NCI-H2227 (cell line): ENCODE measurements around the gene GGCT.

Experiments
- DNase-seq: peaks from one replicate; lab custom pipeline; 2025; ENCODE audit not compliant: unreplicated experiment; lab: John Stamatoyannopoulos, UW

GGCT gene

GRCh38 chr7:30465046-30465810, 39.4 kb downstream of the GGCT start:
- DNase-seq: no peak

- no peak for DNase-seq
These were observed 40.4 kb downstream of the GGCT start for GRCh38 chr7:30464231-30464671.

DNA sequence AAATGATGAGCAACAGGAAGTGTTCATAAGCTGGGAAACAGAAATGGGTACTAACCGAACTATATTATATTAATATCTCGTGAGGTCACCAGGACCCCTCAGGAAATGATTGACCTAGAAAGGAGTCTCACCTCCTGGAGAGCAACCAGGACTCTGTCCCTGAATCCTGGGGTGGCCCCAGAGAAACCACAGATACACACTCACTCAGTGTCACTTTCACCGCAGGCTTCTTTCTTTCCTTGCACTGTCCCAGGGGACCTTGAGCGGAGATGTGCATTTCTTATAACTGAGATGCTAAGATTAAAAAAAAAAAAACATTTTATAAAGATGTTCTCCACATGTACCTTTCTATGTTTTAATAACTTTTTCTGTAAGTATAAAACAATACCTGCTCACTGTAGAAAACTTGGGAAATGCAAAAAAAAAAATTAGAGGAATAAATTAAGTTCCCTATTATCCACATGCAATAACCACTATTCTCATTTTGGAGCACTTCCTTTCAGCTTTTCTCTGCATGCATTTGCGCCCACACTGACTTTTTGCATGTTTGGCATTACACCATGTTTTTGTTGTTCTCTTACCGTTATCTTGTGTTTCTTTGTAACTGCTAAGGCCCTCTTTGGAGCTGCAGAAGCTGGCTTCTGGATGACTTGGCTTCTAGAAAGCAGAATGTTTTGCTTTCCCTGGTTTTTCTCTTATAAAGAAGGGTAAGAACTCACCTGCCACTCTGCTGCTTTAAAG, 41.1 kb downstream of the GGCT start:
- DNase-seq: no peak

GRCh38 chr7:30462179-30462578, 42.5 kb downstream of the GGCT start:
- no peak for DNase-seq

DNA sequence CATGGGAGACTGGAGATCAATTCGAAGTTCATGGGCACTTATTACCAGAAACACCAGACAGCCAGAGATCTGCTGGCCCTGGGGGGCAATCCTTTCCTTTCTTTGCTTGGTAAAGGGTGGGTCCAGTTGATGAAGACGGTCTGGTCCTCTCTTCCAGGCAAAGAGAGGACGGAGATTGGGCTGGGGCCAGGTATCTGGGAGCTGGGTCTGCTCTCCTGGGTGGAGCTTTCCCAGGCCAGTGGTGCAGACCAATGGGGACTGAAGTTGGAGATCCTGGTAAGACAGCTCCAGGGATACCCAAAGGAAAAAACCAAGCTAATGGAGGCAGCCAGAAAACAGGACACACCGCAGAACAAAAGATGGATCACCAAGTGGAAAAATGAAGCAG, 44.4 kb downstream of the GGCT start:
- DNase-seq: no peak

DNA sequence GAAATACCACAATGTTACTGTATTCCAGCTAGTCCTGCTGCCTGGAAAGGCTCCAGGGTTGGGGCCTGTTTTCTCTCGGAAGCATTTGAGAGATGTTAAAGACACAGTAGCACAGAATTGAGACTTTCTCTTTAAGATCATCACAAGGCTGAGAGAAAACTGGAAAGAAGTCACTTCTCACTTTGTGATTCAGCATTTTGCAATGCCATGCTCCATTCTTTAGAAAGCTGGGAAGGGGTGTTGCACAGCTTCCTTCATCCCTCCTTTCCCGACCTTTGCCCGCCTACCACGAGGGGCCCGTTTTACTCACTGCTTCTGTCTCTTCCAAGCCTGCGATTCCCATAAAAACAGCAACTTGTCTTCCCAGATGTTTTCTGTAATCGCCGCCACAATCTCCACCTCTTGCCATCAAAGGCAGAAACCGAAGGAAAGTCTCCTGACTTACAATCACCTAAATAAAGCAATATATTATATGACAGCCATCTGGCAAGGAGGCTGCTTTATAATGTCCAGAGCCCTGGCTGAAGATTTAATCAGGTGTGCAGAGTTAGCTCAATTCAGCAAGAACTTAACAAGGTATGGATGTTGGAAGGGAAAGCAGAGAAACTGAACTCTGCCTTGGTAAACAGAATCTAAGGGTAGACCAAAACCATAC, 44.9 kb downstream of the GGCT start:
- DNase-seq: peak; percentile 3

- no peak for DNase-seq
These were observed 46.3 kb downstream of the GGCT start for GRCh38 chr7:30458311-30458710.

- DNase-seq: no peak
These were observed 50.7 kb downstream of the GGCT start for GRCh38 chr7:30453921-30454320.

DNA sequence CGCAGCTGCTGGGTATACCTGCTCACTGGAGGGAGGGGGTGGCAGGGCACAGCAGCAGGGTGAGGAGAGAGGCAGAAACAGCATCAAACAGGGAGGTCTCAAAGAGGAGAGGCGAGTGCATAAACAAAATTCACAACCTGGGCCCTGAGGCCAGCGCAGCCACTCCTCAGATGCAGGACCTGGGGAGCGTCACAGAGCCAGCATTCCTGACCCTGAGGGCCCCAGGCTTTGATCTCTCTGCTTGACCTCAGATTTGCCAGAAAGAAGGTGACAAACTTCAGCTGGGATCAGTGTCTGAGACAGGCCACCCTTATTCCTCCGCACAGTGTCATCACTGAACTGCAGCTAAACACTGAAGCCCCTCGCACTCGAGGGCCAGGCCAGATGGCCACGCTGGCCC, 51.6 kb downstream of the GGCT start:
- no peak for DNase-seq

GRCh38 chr7:30452280-30452930, 52.2 kb downstream of the GGCT start:
- no peak for DNase-seq

- DNase-seq: no peak
These were observed 52.9 kb downstream of the GGCT start for GRCh38 chr7:30451539-30452279.

GRCh38 chr7:30450983-30451497, 53.6 kb downstream of the GGCT start:
- DNase-seq: no peak

GRCh38 chr7:30450240-30450982, 54.2 kb downstream of the GGCT start:
- DNase-seq: no peak

- no peak for DNase-seq
These were observed 56.0 kb downstream of the GGCT start for GRCh38 chr7:30448461-30449189.

GRCh38 chr7:30447466-30447865, 57.2 kb downstream of the GGCT start:
- DNase-seq: no peak
